NK-92 treated with Interleukin-12 subunit alpha and Interleukin-12 subunit beta, amount 100 ng/mL, for 24 hours (cell line): Measurements from ENCODE around the gene ANK3.
"Not testable (repeated sequence)": the region's sequence is repeated elsewhere in the genome, so short reads cannot be mapped to it uniquely, and the experiment has no call there.

ENCODE experiments used
- DNase-seq: peaks from one replicate; lab custom pipeline; 2025; lab: John Stamatoyannopoulos, UW

Gene ANK3

DNA sequence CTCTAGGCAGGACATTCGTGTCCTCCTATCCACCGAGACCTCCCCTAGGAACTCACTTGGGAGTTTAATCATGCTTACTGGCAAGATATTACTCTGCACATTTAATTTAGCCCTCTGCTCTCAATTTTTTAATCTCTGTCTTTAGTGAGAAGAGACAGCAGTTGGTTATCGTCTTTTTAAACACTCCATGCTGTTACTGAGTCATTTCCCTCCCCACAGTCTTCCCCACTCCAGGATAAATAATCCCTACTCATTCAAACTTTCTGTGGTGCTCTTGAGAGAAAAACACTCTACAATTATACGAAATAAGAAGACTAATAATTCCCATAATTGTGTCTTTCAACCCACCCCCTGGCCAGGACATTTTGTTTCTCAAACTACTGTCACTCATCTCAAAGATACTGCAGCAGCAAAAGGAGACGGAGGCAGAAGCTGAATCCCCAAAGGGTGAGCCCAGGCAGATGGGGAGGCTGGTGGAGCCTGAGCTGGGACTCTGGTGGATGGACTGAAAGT is 84.2 kb downstream of the ANK3 start:
- DNase-seq, result no peak

DNA sequence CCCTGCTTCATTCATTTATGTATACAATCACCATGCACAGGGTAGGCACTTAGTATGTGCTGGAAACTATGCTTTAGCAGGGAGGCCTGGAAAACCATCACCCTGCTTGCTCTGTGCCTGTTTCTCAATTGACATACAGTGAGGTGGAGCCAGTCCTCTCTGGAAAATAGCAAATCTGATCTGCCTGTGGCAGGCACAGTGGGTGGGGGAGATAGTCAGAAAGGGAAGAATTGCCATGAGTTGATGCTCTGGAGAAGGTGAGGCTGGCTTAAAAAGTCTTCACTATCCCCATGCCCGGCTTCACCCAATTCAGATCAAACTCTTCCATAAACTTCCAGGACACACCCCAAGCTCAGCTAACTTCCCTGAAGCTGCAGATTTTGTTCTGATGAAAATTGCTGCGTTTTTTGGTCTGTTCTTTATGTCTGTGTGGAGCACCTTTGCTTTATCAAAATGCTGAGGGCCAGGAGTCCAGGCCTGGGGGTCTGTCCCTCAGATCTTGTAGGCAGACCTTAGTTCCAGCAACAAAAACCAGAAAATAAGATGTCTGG is 84.8 kb downstream of the ANK3 start:
- DNase-seq, result no peak

DNA sequence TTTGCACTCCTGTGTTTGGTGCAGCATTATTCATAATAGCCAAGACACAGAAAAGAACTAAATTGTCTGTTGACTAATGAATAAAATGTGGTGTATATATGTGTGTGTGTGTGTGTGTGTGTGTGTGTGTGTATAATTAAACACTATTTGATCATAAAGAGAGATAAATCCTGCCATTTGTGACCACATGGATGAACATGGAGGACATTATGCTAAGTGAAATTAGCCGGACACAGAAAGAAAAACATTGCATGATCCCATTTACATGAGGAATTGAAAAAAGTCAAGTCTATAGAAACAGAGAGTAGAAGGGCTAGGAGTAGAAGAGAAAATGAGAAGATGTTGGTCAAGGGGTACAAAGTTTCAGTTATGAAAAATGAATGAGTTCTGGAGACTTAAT is 85.9 kb downstream of the ANK3 start:
- no peak for DNase-seq

DNA sequence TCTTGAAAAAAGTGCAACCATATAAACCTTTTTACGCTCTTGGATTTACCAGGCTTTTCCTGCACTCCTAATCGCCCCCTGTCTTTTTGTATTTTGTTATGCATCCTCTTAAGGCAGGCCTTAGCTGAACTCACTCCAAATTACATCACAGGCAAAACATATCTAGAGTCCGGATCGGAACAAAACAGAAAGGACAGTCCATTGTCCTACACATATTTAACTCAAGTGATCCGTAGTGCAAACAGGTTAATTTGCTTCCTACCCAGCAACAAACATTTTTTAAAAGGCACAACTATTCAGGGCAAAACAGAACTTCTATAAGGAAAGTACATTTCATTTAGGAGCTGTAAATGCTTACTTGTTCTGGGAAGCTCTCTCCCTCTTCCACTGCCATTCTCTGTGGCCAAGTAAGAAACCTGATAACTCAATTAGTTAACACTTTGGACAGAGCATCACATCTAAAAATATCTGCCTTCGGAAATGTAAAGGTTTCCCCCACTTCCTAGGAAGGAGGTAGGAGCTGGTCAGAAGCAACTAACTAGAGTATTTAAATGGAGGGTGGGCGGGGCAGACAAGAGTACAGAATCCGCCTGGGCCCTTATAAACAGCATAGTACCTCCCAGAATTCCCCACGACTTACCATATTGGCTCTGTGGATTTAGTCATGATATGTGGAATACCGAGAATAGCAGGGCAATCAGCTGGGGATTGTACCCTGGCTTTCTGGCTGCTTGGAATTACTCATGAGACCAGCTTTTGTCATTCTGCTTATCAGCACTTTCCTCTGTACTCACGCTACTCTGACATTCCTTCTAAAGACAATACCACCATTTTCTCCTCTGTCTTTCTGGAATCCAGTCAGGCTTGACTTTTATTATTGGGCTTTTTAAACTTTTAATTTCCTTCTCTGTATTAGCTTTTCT is 89.5 kb downstream of the ANK3 start:
- no peak for DNase-seq

DNA sequence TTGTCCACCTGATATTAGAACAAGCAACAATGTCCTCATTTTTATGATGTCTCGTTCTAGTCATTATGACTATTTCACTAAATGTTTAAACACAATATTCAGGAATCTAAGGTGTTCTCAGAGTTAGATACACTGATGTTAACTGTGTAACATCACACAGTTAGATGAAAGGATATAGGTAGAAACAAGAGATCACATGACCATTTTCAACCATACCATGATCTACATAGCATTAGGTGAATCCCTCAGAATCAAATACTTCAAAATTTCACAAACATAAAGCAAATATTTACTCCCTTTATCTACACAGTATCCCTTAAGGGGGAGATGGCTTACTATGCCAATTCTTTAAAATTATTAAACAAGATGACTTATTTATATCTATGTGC is 90.3 kb downstream of the ANK3 start:
- DNase-seq, result no peak

DNA sequence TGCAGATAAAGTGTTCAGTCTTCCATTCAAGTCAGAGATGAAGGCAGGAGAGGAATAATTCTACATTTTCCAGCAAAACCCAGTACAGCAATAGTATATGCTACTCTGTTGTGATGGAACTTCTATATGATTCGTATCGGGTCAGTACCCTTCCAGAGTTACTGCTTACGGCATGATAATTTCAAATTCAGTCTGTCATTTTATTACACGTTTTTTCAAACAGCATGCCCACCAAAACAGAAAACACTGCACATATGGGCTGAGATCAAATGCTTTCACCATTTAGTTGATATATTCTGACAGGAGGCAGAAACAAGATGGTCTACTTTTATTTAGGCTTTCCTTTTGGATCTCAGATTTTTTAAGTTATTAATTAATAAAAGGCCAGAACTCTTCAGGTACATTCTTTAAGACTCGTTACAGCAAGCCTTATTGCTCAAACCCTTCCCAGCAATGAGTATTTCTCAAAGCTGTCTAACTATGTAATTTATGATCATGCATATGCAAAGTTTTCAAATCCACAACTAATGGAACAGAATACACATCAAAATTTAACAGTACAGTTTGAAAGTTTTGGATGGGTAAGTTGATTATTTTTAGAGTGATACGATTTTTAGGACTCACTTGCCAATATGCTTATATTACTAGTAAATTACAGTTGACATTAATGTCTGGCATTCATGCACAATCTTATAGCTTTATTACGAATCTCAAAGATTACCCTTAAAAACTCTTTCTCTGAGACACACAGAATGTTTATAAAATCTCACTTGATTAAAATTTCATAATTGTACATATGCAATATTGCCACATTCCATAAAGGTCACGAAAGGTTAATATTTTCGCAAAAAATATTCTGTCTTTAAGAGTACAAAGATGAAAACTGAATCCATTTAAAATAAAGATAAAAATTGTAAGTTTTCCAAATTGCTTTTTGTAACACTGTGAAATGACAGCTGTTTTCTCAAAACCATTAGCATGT is 91.0 kb downstream of the ANK3 start:
- no peak for DNase-seq

DNA sequence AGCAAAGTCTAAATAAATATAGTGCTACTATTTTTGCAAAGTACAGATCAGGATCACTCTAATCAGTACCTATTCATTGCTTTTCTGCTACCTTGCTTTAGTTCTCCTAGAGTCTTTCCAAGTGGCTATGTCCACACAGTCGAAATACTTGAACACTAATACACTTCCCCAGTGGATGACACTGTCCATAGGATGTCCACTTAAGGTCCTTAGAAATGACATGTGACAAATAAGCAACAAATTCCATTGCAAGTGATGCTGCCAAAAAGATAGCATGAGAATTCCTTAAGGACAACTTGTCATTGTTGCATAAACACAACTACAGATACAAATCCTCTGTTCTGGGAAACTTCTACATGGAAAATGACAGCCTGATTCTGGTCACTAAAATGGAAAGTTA is 93.6 kb downstream of the ANK3 start:
- DNase-seq, result no peak

DNA sequence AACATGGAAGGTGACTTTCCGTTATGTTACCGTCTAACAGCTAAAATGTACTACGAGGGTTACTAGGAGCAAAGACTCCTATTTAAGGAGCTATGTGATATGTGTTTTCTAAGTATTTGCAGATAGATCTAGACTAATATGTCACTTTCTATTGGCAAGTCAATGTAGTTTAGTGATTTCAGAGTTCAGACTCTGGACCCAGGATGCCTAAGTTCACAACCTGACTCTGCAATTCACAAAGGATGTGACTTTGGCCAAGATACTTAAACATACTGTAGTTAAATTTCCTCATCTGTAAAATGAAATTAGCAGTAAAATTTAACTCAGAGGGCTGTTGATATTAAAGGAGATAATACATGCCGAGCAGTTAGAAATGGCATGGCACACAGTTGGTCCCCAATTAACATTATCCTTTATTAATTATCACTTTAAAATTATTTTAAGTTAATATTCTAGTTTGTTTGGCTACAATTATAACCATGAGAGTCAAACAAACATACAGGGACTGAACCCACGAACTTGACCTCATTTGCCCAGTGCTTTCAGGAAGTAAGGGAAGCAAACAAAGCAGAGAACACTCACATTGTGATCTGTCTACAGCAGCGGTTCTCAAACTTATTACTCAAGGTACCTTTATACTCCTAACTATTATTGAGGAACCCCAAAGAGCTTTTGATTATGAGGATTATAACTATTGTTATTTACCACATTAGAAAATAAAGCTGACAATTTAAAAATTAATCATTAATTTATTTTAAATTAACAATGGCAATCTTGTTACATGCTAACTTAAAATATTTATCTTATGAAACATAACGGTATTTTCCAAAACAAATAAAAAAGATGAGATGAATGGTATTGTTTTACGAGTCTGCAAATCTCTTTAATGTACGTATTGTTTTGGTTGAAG is 94.4 kb downstream of the ANK3 start:
- no peak for DNase-seq

DNA sequence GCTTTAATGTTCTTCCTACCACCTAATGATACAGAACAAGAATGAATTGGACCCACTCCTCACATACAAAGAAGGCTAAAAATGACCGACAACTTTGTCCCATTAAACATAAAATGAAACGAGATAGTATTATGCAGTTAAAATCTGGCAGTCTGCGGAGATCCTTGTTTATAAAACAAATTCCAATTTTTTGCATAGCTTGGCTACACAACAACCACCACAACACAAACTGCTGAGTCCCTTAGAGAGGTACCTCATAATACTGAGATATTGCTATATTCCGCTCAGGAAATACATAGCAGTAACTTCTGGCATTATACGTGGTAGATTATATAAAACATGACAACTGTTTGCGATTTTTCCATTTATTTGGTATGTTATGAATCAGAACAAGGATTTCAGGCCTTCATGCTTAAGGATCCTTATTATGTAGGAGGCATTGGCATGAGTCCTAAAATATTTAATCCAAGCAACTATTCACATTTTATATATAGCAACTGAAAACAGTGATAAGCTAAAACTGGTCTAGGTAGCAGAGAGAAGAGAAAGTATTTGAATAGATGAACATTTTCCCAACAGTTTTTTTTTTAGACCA is 96.0 kb downstream of the ANK3 start:
- DNase-seq, result no peak

DNA sequence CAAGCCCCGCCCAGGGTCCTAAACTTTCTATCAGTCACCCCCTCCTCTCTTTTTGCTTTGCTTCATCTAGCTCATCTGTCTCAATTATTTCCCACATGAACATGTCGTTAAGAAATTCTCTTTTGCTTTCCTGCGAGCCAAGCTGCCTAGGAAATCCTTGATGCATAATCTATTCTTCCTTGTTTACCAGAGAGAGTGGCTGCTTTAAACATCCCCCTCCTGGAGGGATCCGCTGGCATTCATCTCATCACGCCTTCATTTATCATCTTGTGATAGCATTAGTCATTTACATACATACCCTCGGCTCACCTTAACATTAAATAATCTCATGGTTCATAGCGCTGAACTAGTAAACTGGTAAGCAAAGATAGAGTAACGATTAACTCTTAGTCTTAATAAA is 96.7 kb downstream of the ANK3 start:
- no peak for DNase-seq

DNA sequence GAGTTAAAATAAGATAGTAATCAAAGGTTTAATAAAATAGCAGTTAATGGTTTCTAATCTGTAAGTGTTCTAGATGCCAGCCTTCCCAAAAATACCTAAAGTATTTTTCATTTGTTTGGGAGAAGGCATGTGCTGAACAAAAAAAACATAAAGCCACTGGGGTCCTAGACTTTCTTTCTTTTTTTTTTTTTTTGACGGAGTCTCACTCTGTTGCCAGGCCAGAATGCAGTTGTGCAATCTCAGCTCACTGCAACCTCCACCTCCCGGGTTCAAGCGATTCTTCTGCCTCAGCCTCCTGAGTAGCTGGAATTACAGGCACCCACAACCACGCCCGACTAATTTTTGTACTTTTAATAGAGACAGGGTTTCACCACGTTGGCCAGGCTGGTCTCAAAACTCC is 97.1 kb downstream of the ANK3 start:
- DNase-seq, result not testable (repeated sequence)

DNA sequence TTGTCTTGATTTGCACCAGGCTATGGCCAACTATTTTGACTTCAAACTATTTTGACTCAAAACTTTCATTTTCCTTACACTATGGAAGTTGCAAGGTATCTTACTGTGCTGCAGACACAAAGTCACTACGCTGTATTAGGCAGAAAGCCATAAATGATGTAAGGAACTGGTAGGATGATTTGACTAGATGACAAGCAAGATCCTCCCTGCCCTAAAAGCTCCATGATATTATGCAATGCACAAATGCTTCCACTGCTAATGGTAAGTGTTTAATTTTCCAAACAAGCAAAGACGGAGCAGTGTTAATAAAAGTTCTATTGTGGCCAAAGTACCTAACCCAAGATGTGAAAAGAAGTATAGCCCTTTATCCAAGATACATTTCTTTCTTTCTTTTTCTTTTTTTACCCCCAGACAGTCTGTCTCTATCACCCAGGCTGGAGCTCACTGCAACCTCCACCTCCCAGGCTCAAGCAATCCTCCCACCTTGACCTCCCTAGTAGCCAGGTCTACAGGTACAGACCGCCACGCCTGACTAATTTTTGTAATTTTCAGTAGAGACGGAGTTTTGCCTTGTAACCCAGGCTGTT is 98.2 kb downstream of the ANK3 start:
- no peak for DNase-seq

DNA sequence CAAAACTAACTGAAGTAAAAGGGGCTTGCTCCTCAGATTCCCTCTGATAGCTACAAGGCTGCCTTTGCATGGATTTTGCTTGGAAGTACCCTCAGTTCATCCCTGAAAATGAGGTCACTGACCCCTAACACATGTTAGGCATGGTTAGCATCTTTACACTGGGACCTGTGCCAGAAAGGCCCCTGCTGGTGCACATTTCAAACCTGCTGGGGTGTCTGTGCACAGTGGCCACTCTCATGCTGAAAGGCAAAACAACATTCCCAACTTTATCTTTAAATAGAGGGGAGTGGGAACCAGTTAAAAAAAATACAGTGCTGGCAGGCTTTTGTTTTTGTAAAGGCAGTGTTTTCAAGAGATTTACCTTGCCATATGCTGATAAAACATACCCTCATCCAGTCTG is 99.1 kb downstream of the ANK3 start:
- no peak for DNase-seq

DNA sequence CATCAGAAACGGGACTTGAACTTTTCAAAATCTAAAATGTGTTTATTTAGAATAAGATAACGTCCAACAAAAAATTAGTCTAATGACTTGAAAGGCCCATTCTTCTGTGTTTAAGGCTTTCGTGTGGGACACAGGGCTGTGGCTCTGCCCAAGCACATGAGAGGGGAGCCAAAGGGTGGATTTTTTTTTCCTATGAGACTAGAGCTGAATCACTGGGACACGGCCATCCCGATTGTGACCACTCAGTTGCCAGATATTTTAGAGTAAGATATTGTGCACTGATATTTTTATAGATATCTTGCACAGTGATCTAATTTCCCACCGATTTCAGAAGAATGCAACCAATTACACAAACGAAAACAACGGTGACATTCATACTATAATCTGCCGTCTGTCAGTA is 99.9 kb downstream of the ANK3 start:
- no peak for DNase-seq

DNA sequence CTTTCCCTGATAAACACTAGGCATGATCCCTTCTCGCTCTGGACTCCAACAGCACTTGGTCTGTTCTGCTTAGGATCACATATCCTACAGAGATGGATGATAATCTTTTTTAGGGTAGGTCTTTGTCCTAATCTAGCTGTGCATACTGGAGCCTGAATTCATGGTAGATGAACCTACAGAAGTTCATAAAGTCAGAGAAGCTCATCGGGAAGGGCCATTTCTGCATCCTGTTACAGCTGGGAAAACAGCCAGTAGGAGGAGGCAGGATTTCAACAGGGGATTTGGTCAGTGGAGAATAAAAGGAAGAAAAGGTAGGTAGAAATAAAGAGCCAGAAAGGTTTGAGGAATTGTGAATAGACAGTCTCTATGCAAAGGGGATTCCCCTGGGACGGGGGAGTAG is 101.4 kb downstream of the ANK3 start:
- no peak for DNase-seq

DNA sequence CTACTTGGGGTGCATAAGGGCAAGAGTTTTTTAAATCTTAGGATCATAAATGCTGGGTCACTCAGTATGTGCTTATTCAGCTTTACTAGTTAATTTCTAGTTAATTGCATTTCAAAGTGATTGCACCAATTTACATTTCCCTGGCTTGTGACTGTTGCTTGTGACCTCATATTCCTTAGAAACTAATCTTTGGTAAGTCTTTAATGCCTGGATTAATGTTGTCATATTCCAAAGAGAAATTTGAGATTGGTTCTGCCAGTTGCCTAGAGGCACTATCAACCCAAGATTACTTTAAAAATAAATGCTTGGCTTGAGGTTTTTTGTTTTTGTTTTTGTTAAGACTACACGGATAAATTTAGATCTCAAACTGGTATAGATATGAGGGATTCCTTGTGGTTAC is 103.1 kb downstream of the ANK3 start:
- no peak for DNase-seq

DNA sequence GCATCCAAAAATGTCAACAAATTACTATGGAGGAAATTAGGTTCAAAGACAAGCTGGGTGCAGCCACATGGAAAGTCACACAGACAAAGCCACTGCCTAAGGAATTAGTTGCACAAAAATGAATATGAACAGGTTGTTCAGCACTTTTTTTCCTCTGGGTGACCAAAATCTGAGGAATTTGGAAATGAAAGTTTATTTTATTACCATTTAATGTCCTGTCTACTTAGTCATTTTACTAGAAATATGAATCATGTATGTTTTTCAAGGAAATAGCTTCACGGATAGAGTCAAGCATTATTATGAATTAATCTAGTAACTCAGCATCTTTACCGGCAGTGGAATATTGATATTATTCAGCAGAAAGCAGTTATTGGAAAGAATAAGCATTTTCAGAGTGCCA is 106.3 kb downstream of the ANK3 start:
- no peak for DNase-seq

DNA sequence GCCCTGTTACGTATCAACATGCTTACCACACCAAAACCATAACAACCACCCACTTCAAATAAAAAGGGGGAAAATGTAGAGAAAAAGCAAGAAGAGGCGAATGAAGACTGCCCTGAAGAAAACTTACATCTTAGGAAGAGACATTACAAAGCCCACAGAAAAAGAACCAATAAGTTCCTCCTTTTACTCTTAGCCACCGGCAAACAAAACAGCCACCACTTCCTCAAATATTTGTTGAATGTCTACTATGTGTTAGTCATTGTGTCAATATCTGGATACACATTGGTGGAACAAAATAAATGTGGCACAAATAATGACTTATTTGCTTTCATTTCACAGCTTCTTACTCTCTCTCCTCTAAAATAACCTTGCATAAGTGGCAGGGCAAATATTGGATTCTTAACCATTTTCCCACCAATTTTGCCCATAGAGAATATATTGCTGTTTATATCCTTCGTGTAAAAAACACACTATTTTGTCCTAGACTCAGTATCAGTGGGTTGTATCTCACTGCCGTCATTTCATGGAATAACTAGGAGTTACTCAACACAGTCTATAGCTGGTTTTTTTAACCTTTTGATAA is 106.8 kb downstream of the ANK3 start:
- DNase-seq, result no peak

DNA sequence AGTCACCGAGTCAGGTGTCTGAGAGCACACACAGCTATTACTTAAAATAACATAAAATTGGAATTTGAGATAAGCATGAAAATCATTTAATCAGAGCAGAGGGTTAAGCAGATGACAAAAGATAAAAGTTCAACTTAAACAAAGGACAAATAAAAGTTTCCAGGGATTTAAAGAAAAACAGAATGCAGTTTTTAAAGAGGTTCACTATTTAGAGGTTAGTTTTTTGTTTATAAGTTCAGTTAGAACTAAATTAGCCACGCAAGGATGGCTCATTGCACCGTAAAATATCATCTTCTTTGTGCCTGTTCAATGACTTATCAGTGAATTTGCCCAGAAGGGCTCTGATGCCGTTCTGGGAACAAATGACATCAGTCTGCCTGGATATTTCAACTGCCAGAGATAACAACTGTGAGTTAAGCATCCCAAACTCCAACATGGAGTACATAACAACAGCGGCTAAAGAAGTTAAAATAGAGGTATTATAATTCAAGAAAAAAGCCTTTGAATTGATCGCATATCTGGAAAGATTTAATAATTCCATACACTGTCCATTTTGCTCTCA is 107.8 kb downstream of the ANK3 start:
- no peak for DNase-seq

DNA sequence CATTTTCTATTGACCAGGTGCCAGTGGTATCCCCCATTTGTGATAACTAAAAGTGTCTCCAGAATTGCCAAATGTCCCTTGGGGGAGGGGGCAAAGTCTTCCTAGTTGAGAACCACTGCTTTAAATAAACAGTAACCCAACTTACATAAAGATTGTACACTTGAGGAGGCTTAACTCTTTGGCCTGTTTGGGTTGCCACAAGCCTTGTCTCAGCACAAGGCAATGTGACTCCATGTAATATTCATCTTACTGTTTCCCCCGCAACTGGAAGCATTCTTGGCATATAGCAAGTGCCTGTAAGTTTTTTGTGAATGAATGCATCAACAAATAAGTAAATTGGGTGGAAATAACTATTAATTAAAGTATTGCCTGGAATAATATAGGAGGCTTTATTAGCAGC is 108.3 kb downstream of the ANK3 start:
- no peak for DNase-seq
